Left renal cortex interstitium (tissue), 4 donors: ENCODE data around the gene SUN1. TPM values are rescaled to one million over a fixed set of nuclear protein-coding genes. Genes with fewer than 3 reads are reported as not detected.

Experiments used
- DNase-seq, 4 donors: peaks; one replicate each; pipeline ENCODE4 v3.0.0-alpha.2; 2013; ENCODE audit warnings: low read depth in 4 of 4, low spot score in 2 of 4, missing footprints in 1 of 4
- polyA plus RNA-seq, 4 donors: library from polyadenylated mRNA; unstranded; fragments of 120-200 nt; gene quantifications; one replicate each; pipeline ENCODE4 v1.2.1, GENCODE V29; 2013; ENCODE audit not compliant: insufficient read length in 4 of 4

Gene SUN1
- polyA plus RNA-seq, 4 donors: 107 to 191 (median 147) TPM

- no peak for DNase-seq
Measured at GRCh38 chr7:886626-887487, 54.6 kb downstream of the SUN1 start.

- no peak for DNase-seq
Measured at GRCh38 chr7:887488-887820, 55.2 kb downstream of the SUN1 start.

- no peak for DNase-seq
Measured at GRCh38 chr7:888081-889024, 56.1 kb downstream of the SUN1 start.

GRCh38 chr7:889025-889390 is 56.7 kb downstream of the SUN1 start:
- no peak for DNase-seq

GRCh38 chr7:889391-889790 is 57.1 kb downstream of the SUN1 start:
- DNase-seq: no peak

- DNase-seq: no peak
Measured at GRCh38 chr7:890868-891267, 58.6 kb downstream of the SUN1 start.

GRCh38 chr7:891291-891690 is 59.0 kb downstream of the SUN1 start:
- DNase-seq: no peak

- no peak for DNase-seq
Measured at GRCh38 chr7:891805-892204, 59.5 kb downstream of the SUN1 start.

- DNase-seq: no peak
Measured at GRCh38 chr7:892648-893593, 60.6 kb downstream of the SUN1 start.

GRCh38 chr7:893686-894085 is 61.4 kb downstream of the SUN1 start:
- no peak for DNase-seq

GRCh38 chr7:894164-894867 is 62.0 kb downstream of the SUN1 start:
- DNase-seq: no peak

- DNase-seq: no peak
Measured at GRCh38 chr7:894927-895450, 62.7 kb downstream of the SUN1 start.

- no peak for DNase-seq
Measured at GRCh38 chr7:895451-896052, 63.3 kb downstream of the SUN1 start.

- DNase-seq: no peak
Measured at GRCh38 chr7:896346-897075, 64.2 kb downstream of the SUN1 start.

- no peak for DNase-seq
Measured at GRCh38 chr7:897086-897485, 64.8 kb downstream of the SUN1 start.

- no peak for DNase-seq
Measured at GRCh38 chr7:897771-898376, 65.6 kb downstream of the SUN1 start.

GRCh38 chr7:898460-898854 is 66.2 kb downstream of the SUN1 start:
- no peak for DNase-seq
